ENCODE measurements around the gene GABRD. TPM values are rescaled to one million over a fixed set of nuclear protein-coding genes. Genes with fewer than 3 reads are reported as not detected.

GABRD gene
- total and polyA plus RNA-seq, 2 donors from 2014 or later, result 0.63 to 1.1 TPM

GRCh38 chr1:2070800-2071530, 51.8 kb downstream of the GABRD start:
- no peak overlapping the region for H3K4me3 ChIP-seq (ENCODE audit: low read length in 3 of 3)
- DNase-seq, result peak in 1 of 5 donors; percentile 70
- H3K27ac ChIP-seq (ENCODE audit: low read depth in 2 of 2, low read length in 2 of 2), result no peak overlapping the region
- no peak for FAIRE-seq
- no peaks in the 10 kb centered on the region for H3K9me3 ChIP-seq (ENCODE audit: control insufficient read depth in 2 of 3, insufficient read depth in 1 of 3, low read length in 3 of 3)
- intact Hi-C loops (cut with DNase I), result no loop called here
- TF ChIP-seq CTCF (IDR thresholded peaks at IDR 0.05; ENCODE audit: borderline replicate concordance, extremely low read depth, insufficient read depth), result no peak
- H3K9ac ChIP-seq (ENCODE audit: low read length in 3 of 3), result no peak overlapping the region
- H3K4me1 ChIP-seq (ENCODE audit: control insufficient read depth in 2 of 3, insufficient read depth in 2 of 3, low read depth in 1 of 3, low read length in 3 of 3), result peaks cover 0 to 2% (median 0%) of the 10 kb centered on the region in 3 donors
- peaks cover 2% of the 10 kb centered on the region for H3K27me3 ChIP-seq (ENCODE audit: control insufficient read depth, insufficient read depth, low read length)
- H3K36me3 ChIP-seq (ENCODE audit: control insufficient read depth in 2 of 3, insufficient read depth in 3 of 3, low read length in 3 of 3), result peaks cover 0 to 3% (median 0%) of the 10 kb centered on the region in 3 donors

GRCh38 chr1:2072109-2072806, 53.1 kb downstream of the GABRD start:
- Histone ChIP-seq H3K36me3 (ENCODE audit: control insufficient read depth in 2 of 3, insufficient read depth in 3 of 3, low read length in 3 of 3) (peaks cover 0 to 3% (median 0%) of the 10 kb centered on the region in 3 donors), H3K27me3 (ENCODE audit: control insufficient read depth, insufficient read depth, low read length) (peaks cover 2% of the 10 kb centered on the region), H3K9me3 (ENCODE audit: control insufficient read depth in 2 of 3, insufficient read depth in 1 of 3, low read length in 3 of 3) (no peaks in the 10 kb centered on the region), H3K4me1 (ENCODE audit: control insufficient read depth in 2 of 3, insufficient read depth in 2 of 3, low read depth in 1 of 3, low read length in 3 of 3) (peaks cover 0 to 2% (median 0%) of the 10 kb centered on the region in 3 donors), H3K9ac (ENCODE audit: low read length in 3 of 3) (no peak overlapping the region), H3K27ac (ENCODE audit: low read depth in 2 of 2, low read length in 2 of 2) (peak overlapping the region in 1 of 2 donors; percentile 32), H3K4me3 (ENCODE audit: low read length in 3 of 3) (no peak overlapping the region)
- FAIRE-seq, result no peak
- intact Hi-C loops (cut with DNase I), result no loop called here
- no peak for TF ChIP-seq CTCF (IDR thresholded peaks at IDR 0.05; ENCODE audit: borderline replicate concordance, extremely low read depth, insufficient read depth)
- peak in 4 of 5 donors; percentile 67 to 83 (median 74) for DNase-seq

- no peak for TF ChIP-seq CTCF (IDR thresholded peaks at IDR 0.05; ENCODE audit: borderline replicate concordance, extremely low read depth, insufficient read depth)
- Histone ChIP-seq H3K36me3 (ENCODE audit: control insufficient read depth in 2 of 3, insufficient read depth in 3 of 3, low read length in 3 of 3) (peaks cover 0 to 5% (median 3%) of the 10 kb centered on the region in 3 donors), H3K4me3 (ENCODE audit: low read length in 3 of 3) (no peak overlapping the region), H3K9ac (ENCODE audit: low read length in 3 of 3) (no peak overlapping the region), H3K9me3 (ENCODE audit: control insufficient read depth in 2 of 3, insufficient read depth in 1 of 3, low read length in 3 of 3) (peaks cover 0 to 4% (median 0%) of the 10 kb centered on the region in 3 donors), H3K27me3 (ENCODE audit: control insufficient read depth, insufficient read depth, low read length) (peaks cover 2% of the 10 kb centered on the region), H3K4me1 (ENCODE audit: control insufficient read depth in 2 of 3, insufficient read depth in 2 of 3, low read depth in 1 of 3, low read length in 3 of 3) (peaks cover 0 to 2% (median 0%) of the 10 kb centered on the region in 3 donors), H3K27ac (ENCODE audit: low read depth in 2 of 2, low read length in 2 of 2) (no peak overlapping the region)
- intact Hi-C loops (cut with DNase I), result no loop called here
- FAIRE-seq, result no peak
- DNase-seq, result no peak
Observed at GRCh38 chr1:2072891-2073290, 53.7 kb downstream of the GABRD start.
